ENCODE results near the gene CEP131. TPM values are rescaled to one million over a fixed set of nuclear protein-coding genes. Genes with fewer than 3 reads are reported as not detected.
A peak's percentile ranks its signal among the peaks of the same experiment; 100 is the strongest.

CEP131 gene
- total and polyA plus RNA-seq, 5 donors from 2014 or later, result 1.4 to 9.9 (median 2.0) TPM

DNA sequence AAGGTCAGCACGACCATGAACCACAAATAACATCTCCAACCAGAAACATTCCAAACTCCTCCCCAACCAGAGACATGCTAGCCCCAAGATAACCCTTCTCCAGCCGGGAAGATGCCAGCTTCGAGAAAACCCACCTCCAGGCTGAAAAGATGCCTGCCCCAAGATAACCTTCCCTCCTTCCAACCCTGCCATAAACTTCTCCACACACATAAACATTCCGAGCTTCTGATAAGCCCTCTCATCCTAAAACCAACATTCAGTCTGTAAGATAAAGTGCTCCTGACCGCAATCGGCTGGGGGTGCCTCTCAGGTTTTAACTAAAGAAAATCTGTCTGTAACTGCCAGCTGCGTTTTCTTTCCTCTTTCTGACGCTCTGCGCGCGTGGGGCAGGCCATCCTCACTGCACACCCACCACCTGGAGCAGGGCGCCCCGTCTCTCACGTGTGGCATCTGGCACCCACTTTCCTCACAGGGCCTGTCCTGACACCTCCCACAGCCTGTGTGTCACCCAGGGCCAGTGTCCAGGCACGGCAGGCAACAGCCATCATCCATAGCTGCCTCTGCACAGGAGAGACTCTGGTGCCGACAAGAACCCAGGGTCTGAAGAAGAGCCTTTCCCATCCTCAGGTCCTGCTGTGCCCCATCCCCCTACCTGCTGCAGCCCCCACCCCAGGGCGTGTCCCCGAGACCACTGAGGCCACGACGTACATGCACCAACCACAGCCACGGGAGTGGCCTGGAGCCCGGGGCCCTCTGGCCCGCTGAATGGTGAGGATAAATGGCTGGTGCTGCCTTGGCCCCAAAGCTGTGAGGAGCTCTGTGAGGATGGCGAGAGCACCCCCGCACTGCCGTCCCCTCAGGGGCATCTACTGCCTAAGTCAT lies 12.4 kb upstream of the CEP131 start:
- Histone ChIP-seq H3K9me3 (ENCODE audit: control insufficient read depth in 2 of 2, low read length in 2 of 2) (no peaks in the 10 kb centered on the region), H3K4me1 (ENCODE audit: control insufficient read depth, insufficient read depth, low read length, poor library complexity, severe bottlenecking) (peaks cover 27% of the 10 kb centered on the region), H3K27me3 (ENCODE audit: control insufficient read depth, insufficient read depth, low read length) (no peaks in the 10 kb centered on the region), H3K4me3 (ENCODE audit: low read depth, low read length) (no peak overlapping the region), H3K27ac (ENCODE audit: insufficient read depth, low read length, poor library complexity, severe bottlenecking) (no peak overlapping the region), H3K36me3 (ENCODE audit: control insufficient read depth, insufficient read depth, low read length) (peaks cover 13% of the 10 kb centered on the region)
- Mint-ChIP-seq H3K4me1 (peaks cover 5 to 30% (median 19%) of the 10 kb centered on the region in 4 donors), H3K4me3 (peak overlapping the region in 2 of 4 donors; percentile 19 to 59), H3K36me3 (peaks cover 12% of the 10 kb centered on the region), H3K27me3 (no peaks in the 10 kb centered on the region), H3K27ac (peak overlapping the region in 2 of 3 donors; percentile 56 to 95), H3K9me3 (no peaks in the 10 kb centered on the region)
- DNase-seq, result no peak
- no peak for ATAC-seq (ENCODE audit: low read depth in 2 of 2)

DNA sequence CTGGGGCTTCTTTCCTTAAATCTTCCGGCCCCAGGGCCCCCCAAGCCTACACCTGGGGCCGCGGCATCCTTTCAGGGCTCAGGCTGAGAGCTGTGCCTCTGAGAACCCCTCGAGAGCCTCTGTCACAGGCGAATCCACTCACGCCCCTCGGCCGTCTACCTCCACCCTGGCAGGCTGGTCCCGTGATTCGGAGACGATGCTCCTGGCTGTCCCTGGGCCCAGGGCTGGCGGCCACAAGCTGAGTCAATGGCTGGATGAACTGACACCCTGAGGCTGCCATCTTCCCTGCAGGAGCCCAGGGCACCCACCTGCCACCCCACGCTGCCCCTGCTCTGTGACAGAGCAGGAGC lies 11.7 kb upstream of the CEP131 start:
- no peak for ATAC-seq (ENCODE audit: low read depth in 2 of 2)
- Histone ChIP-seq H3K36me3 (ENCODE audit: control insufficient read depth, insufficient read depth, low read length) (peaks cover 17% of the 10 kb centered on the region), H3K27me3 (ENCODE audit: control insufficient read depth, insufficient read depth, low read length) (no peaks in the 10 kb centered on the region), H3K27ac (ENCODE audit: insufficient read depth, low read length, poor library complexity, severe bottlenecking) (no peak overlapping the region), H3K9me3 (ENCODE audit: control insufficient read depth in 2 of 2, low read length in 2 of 2) (no peaks in the 10 kb centered on the region), H3K4me1 (ENCODE audit: control insufficient read depth, insufficient read depth, low read length, poor library complexity, severe bottlenecking) (peaks cover 21% of the 10 kb centered on the region), H3K4me3 (ENCODE audit: low read depth, low read length) (no peak overlapping the region)
- H3K36me3 Mint-ChIP-seq, result peaks cover 19% of the 10 kb centered on the region
- H3K27me3 Mint-ChIP-seq, result no peaks in the 10 kb centered on the region
- H3K4me3 Mint-ChIP-seq, result peak overlapping the region in 2 of 4 donors; percentile 19 to 59
- peaks cover 5 to 28% (median 21%) of the 10 kb centered on the region in 4 donors for H3K4me1 Mint-ChIP-seq
- DNase-seq, result no peak
- H3K27ac Mint-ChIP-seq, result peak overlapping the region in 1 of 3 donors; percentile 56
- no peaks in the 10 kb centered on the region for H3K9me3 Mint-ChIP-seq

DNA sequence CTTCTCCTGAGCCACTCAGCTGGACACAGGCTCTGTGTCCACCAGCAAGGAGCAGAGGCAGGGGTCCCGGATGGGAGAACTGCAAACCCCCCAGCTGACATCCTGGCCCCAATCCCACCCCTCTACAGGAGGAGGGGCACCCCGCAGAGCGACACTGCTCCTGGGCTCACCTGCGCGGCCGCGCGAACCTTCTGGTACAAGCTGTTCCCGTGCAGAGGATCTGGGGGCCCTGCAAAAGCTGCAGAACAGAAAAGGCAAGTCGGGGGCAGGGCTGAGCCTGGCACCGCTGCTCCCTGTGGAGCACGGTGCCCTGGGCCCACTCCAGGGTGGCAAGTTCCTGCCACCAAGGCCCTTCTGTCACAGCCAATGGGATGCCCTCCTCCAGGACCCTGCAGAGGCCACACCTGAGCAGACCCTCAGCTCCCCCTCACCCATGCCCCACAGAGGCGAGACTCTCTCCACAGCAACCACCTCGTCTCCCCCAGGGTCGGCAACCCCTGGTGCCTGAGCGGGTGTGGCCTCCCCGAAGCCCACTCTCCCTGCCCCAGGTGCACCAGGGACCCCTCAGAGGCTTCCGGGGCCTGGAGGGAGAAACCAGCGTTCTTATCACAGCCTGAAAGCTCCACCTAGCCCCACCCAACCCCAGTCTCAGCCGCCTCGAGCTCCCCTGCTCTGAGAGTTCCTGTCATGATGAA lies 11.2 kb upstream of the CEP131 start:
- Mint-ChIP-seq H3K9me3 (no peaks in the 10 kb centered on the region), H3K4me1 (peaks cover 2 to 24% (median 20%) of the 10 kb centered on the region in 4 donors), H3K27ac (no peak overlapping the region), H3K4me3 (no peak overlapping the region), H3K36me3 (peaks cover 19% of the 10 kb centered on the region), H3K27me3 (no peaks in the 10 kb centered on the region)
- Histone ChIP-seq H3K4me1 (ENCODE audit: control insufficient read depth, insufficient read depth, low read length, poor library complexity, severe bottlenecking) (peaks cover 21% of the 10 kb centered on the region), H3K36me3 (ENCODE audit: control insufficient read depth, insufficient read depth, low read length) (peaks cover 17% of the 10 kb centered on the region), H3K9me3 (ENCODE audit: control insufficient read depth in 2 of 2, low read length in 2 of 2) (no peaks in the 10 kb centered on the region), H3K4me3 (ENCODE audit: low read depth, low read length) (no peak overlapping the region), H3K27ac (ENCODE audit: insufficient read depth, low read length, poor library complexity, severe bottlenecking) (no peak overlapping the region), H3K27me3 (ENCODE audit: control insufficient read depth, insufficient read depth, low read length) (no peaks in the 10 kb centered on the region)
- ATAC-seq (ENCODE audit: low read depth in 2 of 2) (no peak), DNase-seq (no peak)

DNA sequence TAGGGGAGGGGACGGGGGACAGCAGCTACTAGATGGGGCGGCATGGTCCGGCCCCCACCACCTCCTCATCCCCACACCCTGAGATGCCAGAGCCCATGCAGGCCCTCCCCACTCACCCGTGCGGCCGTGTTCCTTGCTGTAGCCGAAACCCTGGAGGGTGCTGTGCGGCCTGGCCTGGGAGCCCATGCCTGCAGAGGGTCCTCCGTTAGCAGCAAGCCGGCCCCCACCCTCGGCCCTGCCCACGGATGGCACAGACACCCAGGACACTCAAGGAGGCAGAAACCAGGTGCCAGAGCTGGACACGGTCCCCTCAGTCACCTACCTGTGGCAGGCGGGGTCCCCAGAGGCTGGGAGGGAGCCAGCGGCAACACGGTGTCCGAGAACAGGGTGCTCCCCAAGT lies 10.6 kb upstream of the CEP131 start:
- no peak overlapping the region for H3K27ac Mint-ChIP-seq
- no peak overlapping the region for H3K4me3 Mint-ChIP-seq
- Histone ChIP-seq H3K27ac (ENCODE audit: insufficient read depth, low read length, poor library complexity, severe bottlenecking) (no peak overlapping the region), H3K4me3 (ENCODE audit: low read depth, low read length) (no peak overlapping the region), H3K9me3 (ENCODE audit: control insufficient read depth in 2 of 2, low read length in 2 of 2) (no peaks in the 10 kb centered on the region), H3K27me3 (ENCODE audit: control insufficient read depth, insufficient read depth, low read length) (no peaks in the 10 kb centered on the region), H3K36me3 (ENCODE audit: control insufficient read depth, insufficient read depth, low read length) (peaks cover 17% of the 10 kb centered on the region), H3K4me1 (ENCODE audit: control insufficient read depth, insufficient read depth, low read length, poor library complexity, severe bottlenecking) (peaks cover 19% of the 10 kb centered on the region)
- H3K27me3 Mint-ChIP-seq, result no peaks in the 10 kb centered on the region
- H3K9me3 Mint-ChIP-seq, result no peaks in the 10 kb centered on the region
- peaks cover 0 to 22% (median 19%) of the 10 kb centered on the region in 4 donors for H3K4me1 Mint-ChIP-seq
- no peak for DNase-seq
- H3K36me3 Mint-ChIP-seq, result peaks cover 21% of the 10 kb centered on the region
- ATAC-seq (ENCODE audit: low read depth in 2 of 2), result no peak

DNA sequence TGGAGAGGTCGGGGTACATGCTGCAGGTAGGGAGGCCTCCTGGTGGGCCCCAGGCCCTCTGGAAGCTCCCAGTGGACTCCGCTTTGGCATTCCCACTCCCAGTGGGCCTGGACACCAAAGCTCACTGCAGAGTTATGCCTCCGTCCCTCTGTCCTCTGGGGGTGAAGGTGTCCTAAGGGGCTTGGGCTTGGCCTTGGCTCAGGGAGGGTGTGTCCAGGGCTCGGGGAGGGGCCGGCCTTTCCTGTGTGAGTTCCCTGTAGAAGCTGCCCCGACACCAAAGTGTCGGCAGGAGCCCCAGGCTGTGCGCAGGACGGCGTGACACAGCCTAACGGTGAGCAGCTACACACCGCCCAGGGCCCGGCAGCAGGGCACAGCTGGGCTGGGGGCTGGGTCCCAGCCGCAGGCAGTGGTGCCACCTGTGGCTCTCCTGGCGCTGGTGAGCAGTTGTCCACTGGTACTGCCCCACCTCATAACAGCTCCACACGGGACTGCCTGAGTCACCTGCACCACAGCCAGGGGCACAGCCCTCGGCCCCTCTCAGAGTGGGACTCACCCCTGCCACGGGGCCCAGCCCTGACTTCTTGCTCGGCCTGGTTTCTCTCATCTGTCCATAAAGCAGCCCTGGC lies 10.0 kb upstream of the CEP131 start:
- H3K27ac ChIP-seq (ENCODE audit: insufficient read depth, low read length, poor library complexity, severe bottlenecking), result no peak overlapping the region
- Mint-ChIP-seq H3K27ac (no peak overlapping the region), H3K4me1 (peaks cover 0 to 23% (median 18%) of the 10 kb centered on the region in 4 donors), H3K9me3 (no peaks in the 10 kb centered on the region), H3K27me3 (no peaks in the 10 kb centered on the region), H3K4me3 (no peak overlapping the region), H3K36me3 (peaks cover 24% of the 10 kb centered on the region)
- peaks cover 17% of the 10 kb centered on the region for H3K36me3 ChIP-seq (ENCODE audit: control insufficient read depth, insufficient read depth, low read length)
- DNase-seq, result no peak
- H3K4me1 ChIP-seq (ENCODE audit: control insufficient read depth, insufficient read depth, low read length, poor library complexity, severe bottlenecking), result peaks cover 14% of the 10 kb centered on the region
- no peaks in the 10 kb centered on the region for H3K9me3 ChIP-seq (ENCODE audit: control insufficient read depth in 2 of 2, low read length in 2 of 2)
- H3K27me3 ChIP-seq (ENCODE audit: control insufficient read depth, insufficient read depth, low read length), result no peaks in the 10 kb centered on the region
- no peak for ATAC-seq (ENCODE audit: low read depth in 2 of 2)
- no peak overlapping the region for H3K4me3 ChIP-seq (ENCODE audit: low read depth, low read length)

DNA sequence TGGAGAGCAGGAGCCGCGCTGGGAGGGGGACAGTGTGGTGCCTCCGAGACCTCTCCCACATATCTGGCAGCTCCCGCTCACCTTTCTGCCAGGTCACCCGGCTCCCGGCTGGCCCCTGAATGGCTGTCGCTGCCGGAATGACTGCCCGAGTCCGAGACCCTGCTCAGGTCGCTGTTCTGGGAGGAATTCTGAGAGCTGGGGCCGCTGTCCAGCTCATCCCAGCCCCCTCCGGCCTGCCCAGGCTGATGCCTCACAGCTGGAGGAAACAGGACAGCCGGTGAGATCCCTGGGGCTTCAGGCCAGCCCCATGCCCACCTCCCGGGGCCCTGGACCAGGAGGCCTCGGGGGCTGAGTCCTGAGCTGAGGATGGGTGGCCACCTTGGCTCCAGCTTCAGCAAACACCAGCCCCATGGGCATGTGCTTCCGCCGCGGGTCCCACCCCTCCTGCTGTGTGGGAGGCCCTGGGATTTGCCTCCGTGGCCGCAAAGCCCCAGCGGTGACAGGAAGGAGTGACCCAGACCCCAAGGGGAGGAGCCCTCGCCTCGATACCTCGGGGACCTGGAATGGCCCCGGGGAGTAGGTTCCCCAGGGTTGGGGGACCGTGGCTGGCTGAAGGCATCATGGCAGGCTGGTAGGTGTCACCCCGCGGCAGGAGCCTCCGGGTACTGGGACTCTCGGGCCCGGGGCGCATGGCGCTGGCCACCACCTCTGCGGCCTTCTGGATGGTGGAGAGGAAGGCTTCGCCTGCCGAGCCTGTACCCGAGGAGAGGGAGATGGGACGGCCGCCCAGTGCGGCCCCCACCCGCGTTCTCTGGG lies 9.2 kb upstream of the CEP131 start:
- ATAC-seq (ENCODE audit: low read depth in 2 of 2), result no peak
- H3K4me1 Mint-ChIP-seq, result peaks cover 0 to 20% (median 15%) of the 10 kb centered on the region in 4 donors
- no peak overlapping the region for H3K4me3 ChIP-seq (ENCODE audit: low read depth, low read length)
- H3K36me3 Mint-ChIP-seq, result peaks cover 24% of the 10 kb centered on the region
- no peak for DNase-seq
- H3K27ac Mint-ChIP-seq, result no peak overlapping the region
- H3K27me3 ChIP-seq (ENCODE audit: control insufficient read depth, insufficient read depth, low read length), result no peaks in the 10 kb centered on the region
- no peaks in the 10 kb centered on the region for H3K9me3 ChIP-seq (ENCODE audit: control insufficient read depth in 2 of 2, low read length in 2 of 2)
- H3K36me3 ChIP-seq (ENCODE audit: control insufficient read depth, insufficient read depth, low read length), result peaks cover 17% of the 10 kb centered on the region
- H3K4me3 Mint-ChIP-seq, result no peak overlapping the region
- H3K9me3 Mint-ChIP-seq, result no peaks in the 10 kb centered on the region
- no peaks in the 10 kb centered on the region for H3K27me3 Mint-ChIP-seq
- H3K4me1 ChIP-seq (ENCODE audit: control insufficient read depth, insufficient read depth, low read length, poor library complexity, severe bottlenecking), result peaks cover 8% of the 10 kb centered on the region
- no peak overlapping the region for H3K27ac ChIP-seq (ENCODE audit: insufficient read depth, low read length, poor library complexity, severe bottlenecking)

DNA sequence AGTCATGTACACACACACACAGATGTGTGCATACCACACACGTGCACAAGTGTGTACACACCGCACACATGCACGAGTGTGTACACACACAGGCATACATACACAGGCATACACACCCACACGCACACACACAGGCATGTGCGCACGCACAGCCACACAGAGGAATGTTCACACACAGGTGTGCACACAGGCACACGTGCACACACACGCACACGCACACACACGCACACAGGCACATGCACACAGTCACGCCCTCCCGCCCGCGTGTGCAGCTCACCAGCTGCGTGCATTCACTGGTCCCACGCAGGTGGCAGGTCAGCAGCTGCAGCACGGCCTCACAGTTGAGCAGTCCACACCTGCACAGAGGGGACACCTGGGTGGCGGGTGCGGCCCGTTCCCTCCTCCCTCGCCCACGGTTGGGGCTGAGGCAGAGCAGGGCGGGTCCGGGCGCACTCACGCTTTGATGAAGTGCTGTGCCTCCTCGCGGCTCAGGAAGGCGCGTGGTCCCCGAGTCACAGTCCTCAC lies 8.4 kb upstream of the CEP131 start:
- Mint-ChIP-seq H3K27me3 (no peaks in the 10 kb centered on the region), H3K27ac (peak overlapping the region in 2 of 3 donors; percentile 11 to 43), H3K4me3 (peak overlapping the region in 2 of 4 donors; percentile 6 to 23), H3K36me3 (peaks cover 24% of the 10 kb centered on the region), H3K4me1 (peaks cover 0 to 19% (median 14%) of the 10 kb centered on the region in 4 donors), H3K9me3 (no peaks in the 10 kb centered on the region)
- Histone ChIP-seq H3K9me3 (ENCODE audit: control insufficient read depth in 2 of 2, low read length in 2 of 2) (no peaks in the 10 kb centered on the region), H3K36me3 (ENCODE audit: control insufficient read depth, insufficient read depth, low read length) (peaks cover 17% of the 10 kb centered on the region), H3K27me3 (ENCODE audit: control insufficient read depth, insufficient read depth, low read length) (no peaks in the 10 kb centered on the region), H3K4me3 (ENCODE audit: low read depth, low read length) (no peak overlapping the region), H3K4me1 (ENCODE audit: control insufficient read depth, insufficient read depth, low read length, poor library complexity, severe bottlenecking) (peaks cover 2% of the 10 kb centered on the region), H3K27ac (ENCODE audit: insufficient read depth, low read length, poor library complexity, severe bottlenecking) (no peak overlapping the region)
- no peak for ATAC-seq (ENCODE audit: low read depth in 2 of 2)
- DNase-seq, result no peak
